ENCODE data around the gene P2RX2. TPM values are rescaled to one million over a fixed set of nuclear protein-coding genes. Genes with fewer than 3 reads are reported as not detected.

P2RX2 gene
- total and polyA plus RNA-seq, 2 of the 4 experiments (the other 2 are of a cell fraction): not detected

- Histone ChIP-seq H2BK120ac (ENCODE audit: low read depth, low read length) (no peak overlapping the region), H2BK5ac (ENCODE audit: low read depth, low read length, poor library complexity, severe bottlenecking) (no peak overlapping the region), H2AK9ac (replicated peaks; ENCODE audit: low read depth, low read length, poor library complexity) (no peak overlapping the region), H3K9me3 (ENCODE audit: control insufficient read depth, insufficient read depth, low read length) (no peaks in the 10 kb centered on the region), H2AK5ac (ENCODE audit: low read depth, low read length) (no peak overlapping the region), H3K4me2 (ENCODE audit: low read depth, low read length) (no peak overlapping the region), H4K91ac (ENCODE audit: insufficient read depth, low read depth, low read length) (no peak overlapping the region), H2BK15ac (ENCODE audit: low read depth, low read length) (no peak overlapping the region), H2AFZ (replicated peaks; ENCODE audit: low read length, poor library complexity) (no peak overlapping the region), H3K79me1 (ENCODE audit: low read depth in 1 of 2, low read length in 2 of 2) (no peaks in the 10 kb centered on the region; a peak in 1 of 4 replicates), H3K4me1 (ENCODE audit: control insufficient read depth, insufficient read depth, low read length) (no peaks in the 10 kb centered on the region), H3K14ac (replicated peaks; ENCODE audit: low read depth, low read length) (no peak overlapping the region), H4K5ac (ENCODE audit: low read depth, low read length) (no peak overlapping the region), H3K18ac (ENCODE audit: low read depth, low read length) (no peak overlapping the region), H3K9me1 (ENCODE audit: insufficient read depth, low read length) (no peaks in the 10 kb centered on the region), H3K9ac (ENCODE audit: low read depth, low read length) (no peak overlapping the region), H3K23ac (ENCODE audit: low read depth, low read length) (no peak overlapping the region), H2BK20ac (ENCODE audit: low read depth, low read length) (no peak overlapping the region), H3K56ac (ENCODE audit: extremely low read depth, insufficient read depth, low read length) (no peak overlapping the region), H4K8ac (ENCODE audit: low read depth in 2 of 2, low read length in 2 of 2) (no peak overlapping the region), H3K4ac (ENCODE audit: low read depth, low read length) (no peak overlapping the region), H3K27ac (ENCODE audit: insufficient read depth, low read length) (no peak overlapping the region), H3K36me3 (ENCODE audit: control insufficient read depth, insufficient read depth, low read length) (peaks cover 35% of the 10 kb centered on the region), H3K4me3 (ENCODE audit: insufficient read depth, low read depth, low read length) (no peak overlapping the region), H3K27me3 (ENCODE audit: control insufficient read depth, insufficient read depth, low read length) (no peaks in the 10 kb centered on the region), H4K20me1 (ENCODE audit: insufficient read depth, low read length) (no peaks in the 10 kb centered on the region; the same call in 1 of the 2 replicates)
- WGBS, 2 experiments (ENCODE audit: extremely low coverage in 2 of 2, insufficient read length in 1 of 2): 92% methylated on average over 2 of the region's 6 CpGs; no CpG with 5 or more reads in 1 of the 2 experiments
- in situ Hi-C loops (cut with MboI; ENCODE audit: low sequenced_read_pairs): no loop called here
- intact Hi-C loops (cut with micrococcal nuclease): no loop called here
- BruUV-seq (replicated peaks): no TSS peak
- no peak for DNase-seq
- POLR2A ChIA-PET (ENCODE audit: unreplicated experiment): no interaction called here
- no peak for ATAC-seq (ENCODE audit: low read depth)
- CTCF ChIA-PET: no interaction called here
- TF ChIP-seq FOS (IDR thresholded peaks at IDR 0.05; ENCODE audit: low read depth, low read length) (no peak), CEBPB (IDR thresholded peaks at IDR 0.05; ENCODE audit: low read depth, low read length) (no peak), RFX5 (IDR thresholded peaks at IDR 0.05; ENCODE audit: low read depth, low read length) (no peak), CHD1 (IDR thresholded peaks at IDR 0.05; ENCODE audit: low read depth, low read length) (no peak), POLR2A (IDR thresholded peaks at IDR 0.05; ENCODE audit: low read depth, low read length) (no peak), SMC3 (IDR thresholded peaks at IDR 0.05; ENCODE audit: low read depth, low read length) (no peak), MXI1 (IDR thresholded peaks at IDR 0.05; ENCODE audit: borderline replicate concordance, low read depth, low read length) (no peak), MAZ (IDR thresholded peaks at IDR 0.05; ENCODE audit: borderline replicate concordance, low read depth, low read length) (no peak), BHLHE40 (IDR thresholded peaks at IDR 0.05; ENCODE audit: low read depth, low read length) (no peak), CTCF (conservative IDR thresholded peaks at IDR 0.05; ENCODE audit: low read depth, low read length) (no peak), MAFK (IDR thresholded peaks at IDR 0.05; ENCODE audit: low read depth, low read length) (no peak), USF2 (IDR thresholded peaks at IDR 0.05; ENCODE audit: low read depth, low read length) (no peak), NFE2L2 (IDR thresholded peaks at IDR 0.05; ENCODE audit: low read depth, low read length) (no peak), ELK1 (IDR thresholded peaks at IDR 0.05; ENCODE audit: borderline replicate concordance, low read depth, low read length) (no peak), RCOR1 (IDR thresholded peaks at IDR 0.05; ENCODE audit: insufficient replicate concordance, low read length) (no peak), RAD21 (IDR thresholded peaks at IDR 0.05; ENCODE audit: low read length) (no peak)
- dilution Hi-C loops (cut with HindIII; ENCODE audit: low sequenced_read_pairs, unreplicated experiment): no loop called here
Measured at GRCh38 chr12:132629330-132629729, 10.8 kb downstream of the P2RX2 start.

Measured in IMR-90 (cell line).